Activated T-cell treated with anti-CD3 and anti-CD28 coated beads for 24 hours (primary cell): ENCODE data around the gene PNMA6A.
"Not testable (repeated sequence)": the region's sequence is repeated elsewhere in the genome, so short reads cannot be mapped to it uniquely, and the experiment has no call there.

ENCODE experiments used
- DNase-seq: peaks from one replicate; pipeline ENCODE4 v3.0.0-alpha.2; 2020; ENCODE audit warnings: low read depth

The PNMA6A gene

DNA sequence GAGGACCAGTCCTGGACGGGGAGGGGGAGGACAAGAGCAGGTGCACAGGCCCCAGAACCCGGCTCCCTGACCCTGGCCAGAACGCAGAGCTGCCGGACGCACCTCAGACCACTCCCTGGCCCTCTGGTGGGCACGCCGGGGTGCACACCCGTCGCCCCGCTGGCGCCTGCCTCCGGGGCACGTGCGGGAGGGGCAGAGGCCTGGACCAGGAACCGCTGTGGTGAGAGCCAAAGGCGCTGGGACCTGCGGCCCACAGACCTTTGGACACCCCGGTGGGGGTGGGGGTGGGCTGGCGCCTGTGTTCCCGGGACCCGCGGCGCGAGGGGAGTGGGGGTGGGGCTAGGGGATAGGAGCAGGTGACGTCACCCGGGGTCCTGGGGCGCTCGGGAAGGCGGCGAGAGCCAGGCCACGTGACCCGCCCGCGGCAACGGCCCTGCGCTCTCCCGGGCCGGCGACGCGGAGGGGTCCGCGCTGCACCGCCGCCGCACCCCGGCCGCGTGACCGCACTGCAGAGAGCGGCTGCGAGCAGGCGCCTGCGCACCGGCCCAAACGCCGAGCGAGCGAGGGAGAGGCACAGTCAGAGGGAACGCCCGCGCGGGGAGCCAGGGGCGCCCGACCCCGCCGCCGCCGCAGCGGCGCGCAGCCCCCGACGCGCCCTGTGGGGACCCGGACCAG, at the start of gene PNMA6A:
TSS of gene PNMA6A (plus strand) at position 546 of the 675 bp plus-strand sequence. CDS start 609 bp downstream, outside the sequence.
- DNase-seq: not testable (repeated sequence)

DNA sequence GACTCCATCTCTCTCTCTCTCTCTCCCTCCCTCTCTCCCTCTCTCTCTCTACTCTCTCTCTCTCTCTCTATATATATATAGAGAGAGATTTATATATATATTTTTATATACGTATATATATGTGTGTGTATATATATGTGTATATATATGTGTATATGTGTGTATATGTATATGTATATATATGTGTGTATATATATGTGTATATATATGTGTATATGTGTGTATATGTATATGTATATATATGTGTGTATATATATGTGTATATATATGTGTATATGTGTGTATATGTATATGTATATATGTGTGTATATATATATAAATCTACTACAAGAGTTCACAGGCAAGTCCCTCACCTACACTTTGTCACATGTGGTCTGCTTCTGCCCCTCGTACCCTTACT, 45.8 kb upstream of the PNMA6A start:
- DNase-seq: not testable (repeated sequence)

DNA sequence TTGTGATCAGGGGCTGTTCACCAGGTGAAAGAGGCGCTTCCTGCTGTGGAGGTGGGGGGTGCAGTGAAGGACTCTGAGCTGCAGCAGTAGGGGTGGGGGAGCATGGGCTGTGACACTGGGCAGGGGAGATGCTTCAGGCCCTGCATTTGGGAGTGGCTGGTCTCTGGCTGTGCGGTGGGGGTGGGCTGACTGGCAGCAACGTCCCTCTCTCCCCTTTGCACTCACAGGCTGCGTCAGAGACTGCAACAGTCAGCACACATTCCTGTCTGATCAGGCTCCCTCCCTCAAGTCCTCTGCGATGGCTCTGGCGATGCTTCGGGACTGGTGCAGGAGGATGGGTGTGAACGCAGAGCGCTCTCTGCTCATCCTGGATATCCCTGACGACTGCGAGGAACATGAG, 43.8 kb upstream of the PNMA6A start:
- DNase-seq: not testable (repeated sequence)

DNA sequence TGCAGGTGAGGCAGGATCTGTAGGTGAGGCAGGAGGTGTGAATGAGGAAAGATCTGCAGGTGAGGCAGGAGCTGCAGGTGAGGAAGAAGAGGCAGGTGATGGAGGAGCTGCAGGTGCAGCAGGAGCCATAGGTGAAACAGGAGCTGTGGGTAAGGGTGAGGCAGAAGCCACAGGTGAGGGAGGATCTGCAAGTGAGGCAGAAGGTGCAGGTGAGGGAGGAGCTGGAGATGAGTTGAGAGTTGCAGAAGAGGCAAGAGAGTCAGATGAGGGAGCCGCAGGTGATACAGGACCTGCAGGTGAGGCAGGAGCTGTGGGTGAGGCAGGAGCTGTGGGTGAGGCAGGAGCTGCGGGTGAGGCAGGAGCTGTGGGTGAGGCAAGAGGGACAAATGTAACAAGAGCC, 43.1 kb upstream of the PNMA6A start:
- no peak for DNase-seq

DNA sequence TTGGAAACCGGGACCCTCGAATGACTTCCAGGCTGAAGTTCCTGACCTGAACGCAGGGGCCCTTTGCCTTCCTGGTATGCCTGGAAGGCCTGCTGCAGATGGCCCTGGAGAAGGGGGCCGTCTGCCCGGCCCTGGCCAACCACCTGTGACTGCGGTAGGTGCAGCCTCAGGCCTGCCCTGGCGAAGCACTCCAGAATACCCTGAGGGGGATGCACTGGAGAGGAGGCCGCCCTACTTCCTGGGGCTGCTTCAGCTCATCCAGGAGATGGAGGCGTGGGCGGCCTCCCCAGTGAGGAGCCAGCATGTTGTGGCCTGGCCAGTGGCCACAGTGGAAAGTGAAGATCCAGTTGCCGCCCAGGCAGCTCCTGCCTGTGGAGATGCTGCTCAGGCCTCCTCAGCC, 42.4 kb upstream of the PNMA6A start:
- DNase-seq: no peak

DNA sequence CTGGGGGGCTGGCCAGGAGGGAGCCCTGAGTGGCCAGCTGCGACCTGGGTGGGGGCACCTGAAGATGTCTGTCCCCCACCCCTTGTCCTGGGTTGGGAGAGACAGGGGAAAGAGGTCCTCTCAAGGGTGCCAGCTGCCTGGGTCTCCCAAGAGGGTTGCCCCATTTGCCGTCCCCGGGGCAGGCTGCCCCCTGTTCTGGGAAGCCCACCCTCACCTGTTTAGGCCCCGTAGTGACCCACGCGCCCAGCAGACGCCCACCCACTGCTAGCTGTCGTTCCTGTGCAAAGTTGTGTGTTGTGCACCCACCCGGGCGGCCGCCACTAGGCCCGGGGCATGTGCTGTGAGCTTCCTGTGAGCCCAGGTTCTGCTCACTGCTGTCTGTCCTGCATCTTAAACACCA, 41.5 kb upstream of the PNMA6A start:
- DNase-seq: no peak

DNA sequence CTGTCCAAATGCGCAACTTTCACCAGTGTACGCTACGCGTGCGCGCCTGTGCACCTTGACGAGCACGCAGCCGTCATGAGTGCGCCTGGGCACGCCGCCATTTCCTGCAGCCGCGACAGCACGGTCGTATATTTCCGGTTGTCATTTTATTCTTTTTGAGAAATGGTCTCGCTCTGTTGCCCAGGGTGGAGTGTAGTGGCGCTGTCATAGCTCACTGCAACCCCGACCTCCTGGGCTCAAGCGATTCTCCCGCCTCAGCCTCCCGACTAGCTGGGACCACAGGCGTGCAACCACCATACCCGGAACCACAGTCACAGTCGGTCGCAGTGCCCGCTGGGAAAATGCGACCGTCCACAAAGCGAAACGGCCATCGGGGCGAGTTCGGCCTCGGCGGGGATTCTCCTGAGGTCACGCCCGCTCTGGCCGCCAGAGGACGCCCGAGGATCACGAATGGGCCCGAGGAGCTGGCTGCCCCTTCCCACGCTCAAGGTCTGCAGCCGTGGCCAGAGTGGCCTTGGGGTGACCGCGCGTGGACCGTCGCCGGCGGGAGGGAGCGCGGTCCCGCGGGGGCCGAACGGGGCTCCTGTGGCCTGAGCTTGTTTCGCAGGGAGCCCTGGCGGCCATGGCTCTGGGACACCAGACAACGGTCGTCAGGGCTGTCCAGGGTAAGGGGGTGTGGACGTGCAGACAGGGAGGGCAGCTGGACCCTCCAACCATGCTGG, 39.7 kb upstream of the PNMA6A start:
- peak; percentile 51 for DNase-seq

DNA sequence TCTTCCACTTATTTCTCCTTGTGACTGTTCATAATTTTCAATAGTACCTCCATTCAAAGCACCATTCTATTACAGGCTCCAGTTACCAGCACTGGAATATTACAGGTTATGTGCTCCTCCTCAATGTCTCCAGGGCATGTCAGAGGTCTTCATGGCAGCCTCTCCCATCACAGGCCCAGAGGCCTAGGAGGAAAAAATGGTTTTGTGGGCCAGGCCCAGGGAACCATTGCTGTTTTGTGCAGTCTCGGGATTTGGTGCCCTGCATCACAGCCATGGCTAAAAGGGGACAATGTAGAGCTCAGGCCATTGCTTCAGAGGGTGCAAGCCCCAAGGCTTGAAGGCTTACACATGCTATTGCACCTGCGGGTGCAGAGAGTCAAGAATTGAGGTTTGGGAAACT, 23.2 kb upstream of the PNMA6A start:
- no peak for DNase-seq

DNA sequence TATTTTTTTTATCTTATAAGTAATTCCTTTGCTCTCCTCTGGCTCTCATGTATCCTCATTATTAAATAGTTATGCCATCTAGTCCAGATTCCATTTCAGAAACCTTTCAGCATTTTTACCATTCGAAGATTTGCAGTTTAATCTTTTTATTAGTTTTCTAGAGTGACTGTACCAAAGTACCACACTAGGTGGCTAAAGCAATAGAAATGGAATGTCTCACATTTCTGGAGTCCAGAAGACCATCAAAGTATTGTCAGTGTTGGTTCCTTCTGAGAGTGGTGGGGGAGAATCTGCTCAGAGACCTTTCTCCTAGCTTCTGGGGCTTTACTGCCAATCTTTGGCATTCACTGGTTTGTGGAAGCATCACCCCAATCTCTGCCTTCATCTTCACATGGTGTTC, 19.7 kb upstream of the PNMA6A start:
- DNase-seq: no peak

DNA sequence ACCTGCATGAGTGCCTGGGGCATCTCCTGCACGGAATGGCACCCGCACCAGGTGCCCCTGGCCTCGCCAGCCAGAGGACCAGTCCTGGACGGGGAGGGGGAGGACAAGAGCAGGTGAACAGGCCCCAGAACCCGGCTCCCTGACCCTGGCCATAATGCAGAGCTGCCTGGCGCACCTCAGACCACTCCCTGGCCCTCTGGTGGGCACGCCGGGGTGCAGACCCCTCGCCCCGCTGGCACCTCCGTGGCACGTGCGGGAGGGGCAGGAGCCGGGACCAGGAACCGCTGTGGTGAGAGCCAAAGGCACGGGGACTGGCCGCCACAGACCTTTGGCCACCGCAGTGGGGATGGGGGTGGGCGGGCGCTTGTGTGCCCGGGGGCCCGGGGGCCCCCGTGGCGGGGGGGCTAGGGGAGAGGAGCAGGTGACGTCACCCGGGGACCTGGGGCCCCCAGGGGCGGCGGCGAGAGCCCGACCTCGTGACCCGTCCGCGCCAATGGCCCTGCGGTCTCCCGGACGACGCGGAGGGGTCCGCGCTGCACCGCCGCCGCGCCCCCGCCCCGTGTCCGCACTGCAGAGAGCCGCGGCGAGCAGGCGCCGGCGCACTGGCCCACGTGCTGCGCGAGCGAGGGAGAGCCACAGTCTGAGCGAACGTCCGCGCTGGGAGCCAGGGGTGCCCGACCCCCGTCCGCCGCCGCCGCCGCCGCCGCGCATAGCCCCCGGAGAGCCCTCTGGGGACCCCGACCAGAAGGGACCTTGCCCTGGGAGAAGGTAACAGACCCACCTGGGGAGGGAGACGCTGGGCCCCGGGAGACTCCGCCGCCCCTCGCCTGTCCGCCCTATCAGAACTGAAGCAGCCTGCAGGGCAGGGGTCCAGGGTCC, 16.1 kb upstream of the PNMA6A start, which contains the start of gene PNMA3:
TSS of gene PNMA3 (plus strand) at position 600 of the 879 bp plus-strand sequence. CDS start 586 bp downstream, outside the sequence.
- no peak for DNase-seq

DNA sequence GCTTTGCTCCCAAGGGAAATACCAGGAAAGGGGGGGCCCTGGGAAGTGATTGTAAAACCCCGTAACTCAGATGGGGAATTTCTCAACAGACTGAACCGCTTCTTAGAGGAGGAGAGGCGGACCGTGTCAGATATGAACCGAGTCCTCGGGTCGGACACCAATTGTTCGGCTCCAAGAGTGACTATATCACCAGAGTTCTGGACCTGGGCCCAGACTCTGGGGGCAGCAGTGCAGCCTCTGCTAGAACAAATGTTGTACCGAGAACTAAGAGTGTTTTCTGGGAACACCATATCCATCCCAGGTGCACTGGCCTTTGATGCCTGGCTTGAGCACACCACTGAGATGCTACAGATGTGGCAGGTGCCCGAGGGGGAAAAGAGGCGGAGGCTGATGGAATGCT, 15.0 kb upstream of the PNMA6A start:
- no peak for DNase-seq

DNA sequence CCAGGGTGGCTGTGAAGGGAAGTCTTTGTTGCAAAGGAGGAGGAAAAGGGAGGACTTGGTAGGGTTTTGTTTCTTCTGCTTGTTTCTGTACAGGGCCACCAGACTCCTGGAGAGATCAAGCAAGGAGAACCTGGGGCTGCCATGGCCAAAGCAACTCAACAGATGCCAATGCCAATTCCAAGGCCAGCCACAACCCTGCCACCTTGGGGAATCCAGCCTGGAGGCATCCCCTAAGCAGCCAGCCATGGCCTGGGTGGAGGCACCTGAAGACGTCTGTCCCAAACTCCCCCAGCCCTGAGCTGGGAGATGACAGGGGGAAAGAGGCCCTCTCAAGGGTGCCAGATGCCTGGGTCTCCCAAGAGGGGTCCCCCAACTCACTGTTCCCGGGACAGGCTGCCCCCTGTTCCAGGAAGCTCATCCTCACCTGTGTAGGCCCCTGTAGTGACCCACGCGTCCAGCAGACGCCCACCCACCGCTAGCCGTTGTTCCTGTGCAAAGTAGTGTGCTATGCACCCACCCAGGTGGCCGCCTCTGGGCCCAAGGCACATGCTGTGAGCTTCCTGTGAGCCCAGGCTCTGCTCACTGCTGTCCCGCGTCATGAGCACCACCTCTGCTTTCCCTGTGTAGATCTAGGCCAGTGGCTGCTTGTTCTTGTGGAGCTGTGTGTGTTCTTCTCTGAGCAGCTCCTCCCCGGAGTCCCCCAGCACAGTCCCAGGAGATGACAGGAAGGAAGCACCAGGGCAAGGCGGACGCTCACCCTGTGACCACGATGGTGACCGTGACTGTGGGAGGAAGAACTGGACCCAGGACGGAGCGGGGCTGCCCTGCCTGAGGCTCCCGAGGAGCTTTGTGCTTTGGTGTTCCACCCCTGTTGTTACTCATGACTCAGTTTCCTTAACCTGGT, 12.8 kb upstream of the PNMA6A start:
- DNase-seq: no peak

DNA sequence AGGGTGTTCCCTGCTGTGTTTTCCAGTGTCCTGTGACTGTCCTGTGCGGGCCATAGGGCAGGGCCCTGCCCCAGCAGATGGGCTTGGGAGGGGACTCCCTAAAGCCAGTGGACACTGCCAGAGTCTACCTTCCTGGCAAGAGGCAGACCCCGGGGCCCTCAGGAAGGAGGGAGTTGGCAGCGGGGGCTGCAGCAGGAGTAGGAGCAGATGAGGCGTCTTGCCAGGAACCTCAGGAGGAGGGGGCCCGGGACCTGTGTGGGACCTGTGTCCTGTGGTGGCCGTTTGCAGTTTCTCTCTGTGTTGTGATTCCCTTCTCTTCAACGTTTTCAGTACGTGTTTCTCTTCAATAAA, 12.2 kb upstream of the PNMA6A start:
- DNase-seq: no peak

DNA sequence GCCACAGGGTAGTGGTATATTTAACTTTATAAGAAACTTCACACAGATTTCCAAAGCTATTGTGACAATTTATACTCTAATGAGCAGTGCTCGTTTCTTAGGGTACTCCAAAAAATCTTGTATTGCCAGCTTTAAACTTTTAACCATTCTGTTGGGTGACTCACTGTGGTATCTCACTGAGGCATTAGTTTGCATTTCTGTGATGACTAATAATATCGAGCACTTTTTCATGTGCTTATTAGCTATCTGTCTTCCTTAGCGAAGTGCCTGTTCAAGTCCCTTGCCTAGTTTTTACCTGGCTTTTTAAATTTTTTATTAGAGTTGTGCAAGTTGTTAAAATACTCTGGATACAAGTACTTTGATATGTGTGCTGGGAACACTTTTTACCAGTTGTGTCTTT, 10.5 kb upstream of the PNMA6A start:
- no peak for DNase-seq

DNA sequence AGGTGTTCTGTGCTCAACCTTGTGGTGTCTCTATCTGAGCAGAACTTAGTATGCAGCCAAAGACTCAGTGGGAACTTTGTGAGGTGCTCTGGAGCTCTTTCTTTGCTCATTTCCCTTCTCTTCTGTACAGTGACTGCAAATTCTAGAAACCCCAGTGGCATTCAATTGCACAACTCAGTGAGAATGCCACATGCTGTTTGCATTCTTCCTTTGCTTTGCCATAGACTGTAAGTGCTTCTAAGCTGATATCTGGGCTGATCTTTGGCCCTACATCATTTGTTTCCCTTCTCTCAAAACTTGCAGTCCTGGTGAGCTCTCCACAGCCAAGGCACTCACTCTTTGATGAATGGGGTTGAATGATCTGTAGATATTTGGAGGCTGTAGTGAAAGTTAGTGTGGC, 8.9 kb upstream of the PNMA6A start:
- DNase-seq: no peak

DNA sequence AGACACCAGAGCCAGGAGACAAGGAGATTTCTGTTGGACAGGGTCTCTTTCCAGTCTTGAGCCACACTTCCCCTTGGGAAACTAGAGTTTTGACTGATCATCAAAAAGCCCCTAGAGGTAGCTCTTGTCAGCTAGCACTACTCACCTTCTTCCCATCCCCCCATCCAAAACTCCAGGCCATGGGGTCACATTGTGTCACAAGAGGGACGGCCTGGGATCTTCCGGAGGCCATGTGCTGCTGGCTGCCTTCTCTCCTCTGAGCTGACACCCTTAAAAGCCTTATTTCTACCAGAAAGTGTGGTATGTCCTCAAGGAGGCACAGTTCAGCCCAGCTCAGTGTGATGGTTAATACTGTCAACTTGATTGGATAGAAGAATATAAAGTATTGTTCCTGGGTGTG, 8.2 kb upstream of the PNMA6A start:
- no peak for DNase-seq

DNA sequence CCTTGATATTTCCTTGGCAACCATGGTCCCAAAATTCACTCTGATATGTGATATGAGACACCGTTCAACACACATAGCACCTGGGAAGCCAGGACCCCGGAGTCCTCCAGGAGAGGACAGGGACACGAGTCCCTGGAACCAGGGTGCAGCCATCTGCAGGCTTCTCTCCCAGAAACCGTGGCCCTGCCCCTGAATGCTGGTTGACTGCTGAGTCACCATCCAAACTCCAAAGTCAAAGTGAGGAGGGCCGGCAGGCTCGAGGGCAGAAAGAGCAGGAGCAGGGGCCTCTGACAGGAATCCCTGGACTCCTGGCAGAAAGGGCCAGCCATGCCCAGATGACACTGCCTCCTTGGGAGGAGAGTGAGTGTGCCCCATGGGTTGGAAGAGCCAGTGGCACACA, 6.9 kb upstream of the PNMA6A start:
- DNase-seq: no peak

DNA sequence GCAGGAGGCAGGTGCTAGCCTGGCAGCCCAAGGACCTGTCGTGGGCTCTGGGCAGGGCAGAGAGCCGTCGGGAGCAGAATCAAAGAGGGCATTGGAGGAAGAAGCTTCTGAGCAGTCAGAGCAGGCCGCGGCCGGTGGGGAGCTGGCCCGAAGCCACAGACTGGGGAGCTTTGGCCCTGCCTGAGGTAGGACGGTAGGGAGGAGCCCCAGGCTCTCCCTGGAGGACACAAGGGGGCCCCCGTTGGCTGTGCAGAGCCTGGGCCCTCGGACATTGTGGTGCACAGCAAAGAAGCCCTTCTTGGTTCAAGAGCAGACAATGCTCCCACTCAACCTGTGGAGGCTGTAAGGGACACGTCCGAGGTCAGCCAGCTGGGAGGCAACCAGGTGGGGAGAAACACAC, 5.9 kb upstream of the PNMA6A start:
- DNase-seq: not testable (repeated sequence)

DNA sequence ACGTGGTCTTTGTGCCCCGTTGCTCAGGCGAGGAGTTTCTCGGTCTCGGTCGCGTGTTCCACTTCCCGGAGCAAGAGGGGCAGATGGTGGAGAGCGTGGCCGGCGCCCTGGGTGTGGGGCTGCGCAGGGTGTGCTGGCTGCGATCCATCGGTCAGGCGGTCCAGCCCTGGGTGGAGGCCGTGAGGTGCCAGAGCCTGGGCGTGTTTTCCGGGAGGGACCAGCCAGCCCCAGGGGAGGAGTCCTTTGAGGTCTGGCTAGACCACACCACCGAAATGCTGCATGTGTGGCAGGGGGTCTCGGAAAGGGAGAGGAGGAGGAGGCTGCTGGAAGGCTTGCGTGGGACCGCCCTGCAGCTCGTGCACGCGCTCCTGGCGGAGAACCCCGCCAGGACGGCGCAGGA, 1.1 kb downstream of the PNMA6A start:
- not testable (repeated sequence) for DNase-seq

DNA sequence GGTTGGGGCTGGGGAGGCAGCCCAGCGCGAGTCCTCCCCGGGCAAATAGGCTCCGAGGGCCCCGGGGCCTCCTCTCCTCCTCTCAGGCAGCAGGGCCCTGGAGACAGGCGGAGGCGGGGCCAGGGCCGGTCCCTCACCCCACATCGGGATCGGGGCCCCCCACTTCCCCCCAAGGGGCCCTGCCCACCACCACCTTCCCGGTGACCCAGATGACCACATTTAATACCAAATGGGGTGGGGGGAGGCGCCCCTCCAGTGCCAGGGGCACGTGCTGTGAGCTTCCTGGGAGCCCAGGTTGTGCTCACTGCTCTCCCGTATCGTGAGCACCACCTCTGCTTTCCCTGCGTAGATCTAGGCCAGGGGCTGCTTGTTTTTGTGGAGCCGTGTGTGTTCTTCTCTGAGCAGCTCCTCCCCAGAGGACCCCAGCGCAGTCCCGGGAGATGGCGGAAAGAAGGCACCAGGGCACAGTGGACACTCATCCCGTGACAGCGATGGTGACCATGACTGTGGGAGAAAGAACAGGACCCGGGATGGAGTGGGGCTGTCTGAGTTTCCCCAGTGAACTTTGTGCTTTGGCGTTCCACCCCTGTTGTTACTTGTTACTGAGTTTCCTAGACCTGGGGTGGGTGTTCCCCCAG, 2.1 kb downstream of the PNMA6A start:
- no peak for DNase-seq

DNA sequence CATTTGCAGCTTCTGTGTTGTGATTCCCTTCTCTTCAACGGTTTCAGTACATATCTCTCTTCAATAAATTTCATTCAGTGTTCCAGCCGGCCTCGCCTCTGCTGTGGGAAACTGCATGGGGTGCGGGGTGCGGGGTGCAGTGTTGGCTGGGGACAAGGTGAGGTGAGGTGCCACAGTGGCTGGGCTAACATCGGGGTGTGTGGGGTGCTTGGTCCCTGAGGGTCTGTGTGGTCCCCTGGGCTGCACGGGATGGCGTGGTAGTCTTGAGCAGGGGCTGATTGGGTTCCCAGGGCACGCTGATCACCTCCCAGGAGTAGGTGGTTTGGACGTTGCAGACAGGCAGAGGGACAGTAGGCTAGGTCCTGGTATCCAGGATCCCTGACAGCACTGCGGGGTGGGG, 2.7 kb downstream of the PNMA6A start:
- no peak for DNase-seq
